ENCODE measurements around the gene HSPH1. TPM values are rescaled to one million over a fixed set of nuclear protein-coding genes. Genes with fewer than 3 reads are reported as not detected.

The HSPH1 gene
- total and polyA plus RNA-seq, 4 donors, result 11.0 to 30.3 (median 20.3) TPM

- 83% methylated on average over 6 of the region's 6 CpGs for WGBS
- H3K4me1 ChIP-seq (ENCODE audit: control insufficient read depth in 4 of 4, insufficient read depth in 4 of 4, low read length in 3 of 4), result no peaks in the 10 kb centered on the region
These were observed 30.2 kb downstream of the HSPH1 start for GRCh38 chr13:31131470-31131961.

More at GRCh38 chr13:31131470-31131961, 30.2 kb downstream of the HSPH1 start:
- no peak for DNase-seq (ENCODE audit: low spot score)
- Histone ChIP-seq H3K4me3 (ENCODE audit: low read depth in 1 of 3, low read length in 3 of 3) (no peak overlapping the region), H3K27ac (ENCODE audit: low read depth in 1 of 2, low read length in 2 of 2) (no peak overlapping the region), H3K36me3 (ENCODE audit: control insufficient read depth in 4 of 4, insufficient read depth in 3 of 4, low read depth in 1 of 4, low read length in 3 of 4) (peaks cover 0 to 14% (median 5%) of the 10 kb centered on the region in 4 donors), H3K27me3 (ENCODE audit: control insufficient read depth in 4 of 4, insufficient read depth in 4 of 4, low read length in 3 of 4) (peaks cover 0 to 2% (median 0%) of the 10 kb centered on the region in 4 donors), H3K9ac (ENCODE audit: low read depth in 1 of 2, low read length in 2 of 2) (no peak overlapping the region), H3K9me3 (ENCODE audit: control insufficient read depth in 4 of 4, low read length in 3 of 4) (no peaks in the 10 kb centered on the region)
- TF ChIP-seq NR2F2 (IDR thresholded peaks at IDR 0.05), result no peak
- TF ChIP-seq SP1 (IDR thresholded peaks at IDR 0.05), result no peak
- no peak for TF ChIP-seq HNF4A (conservative IDR thresholded peaks at IDR 0.05)
- TF ChIP-seq FOXA2 (IDR thresholded peaks at IDR 0.05), result no peak
- no peak for TF ChIP-seq REST (IDR thresholded peaks at IDR 0.05)
- TF ChIP-seq ATF3 (IDR thresholded peaks at IDR 0.05), result no peak
- no peak for TF ChIP-seq GABPA (IDR thresholded peaks at IDR 0.05 in 1 of 2, conservative IDR thresholded peaks at IDR 0.05 in 1 of 2)
- TF ChIP-seq MAX (IDR thresholded peaks at IDR 0.05), result no peak
- no peak for TF ChIP-seq EGR1 (IDR thresholded peaks at IDR 0.05; ENCODE audit: low read depth in 2 of 2)
- TF ChIP-seq YY1 (IDR thresholded peaks at IDR 0.05), result no peak
- no peak for TF ChIP-seq JUND (IDR thresholded peaks at IDR 0.05)
- no peak for TF ChIP-seq RAD21 (IDR thresholded peaks at IDR 0.05)
- no peak for TF ChIP-seq FOXA1 (IDR thresholded peaks at IDR 0.05)
- no peak for TF ChIP-seq ZBTB33 (IDR thresholded peaks at IDR 0.05)
- TF ChIP-seq HNF4G (IDR thresholded peaks at IDR 0.05), result no peak
- no peak for TF ChIP-seq TAF1 (conservative IDR thresholded peaks at IDR 0.05)
- no peak for TF ChIP-seq CTCF (IDR thresholded peaks at IDR 0.05; ENCODE audit: low read depth, low read length, missing input control)
- no peak for TF ChIP-seq RXRA (IDR thresholded peaks at IDR 0.05)
